ENCODE measurements around the gene PRAME. TPM values are rescaled to one million over a fixed set of nuclear protein-coding genes. Genes with fewer than 3 reads are reported as not detected.
"Not testable (repeated sequence)": the region's sequence is repeated elsewhere in the genome, so short reads cannot be mapped to it uniquely, and the experiment has no call there.

Gene PRAME
- total RNA-seq, 1 donor from 2014 or later, result not detected

DNA sequence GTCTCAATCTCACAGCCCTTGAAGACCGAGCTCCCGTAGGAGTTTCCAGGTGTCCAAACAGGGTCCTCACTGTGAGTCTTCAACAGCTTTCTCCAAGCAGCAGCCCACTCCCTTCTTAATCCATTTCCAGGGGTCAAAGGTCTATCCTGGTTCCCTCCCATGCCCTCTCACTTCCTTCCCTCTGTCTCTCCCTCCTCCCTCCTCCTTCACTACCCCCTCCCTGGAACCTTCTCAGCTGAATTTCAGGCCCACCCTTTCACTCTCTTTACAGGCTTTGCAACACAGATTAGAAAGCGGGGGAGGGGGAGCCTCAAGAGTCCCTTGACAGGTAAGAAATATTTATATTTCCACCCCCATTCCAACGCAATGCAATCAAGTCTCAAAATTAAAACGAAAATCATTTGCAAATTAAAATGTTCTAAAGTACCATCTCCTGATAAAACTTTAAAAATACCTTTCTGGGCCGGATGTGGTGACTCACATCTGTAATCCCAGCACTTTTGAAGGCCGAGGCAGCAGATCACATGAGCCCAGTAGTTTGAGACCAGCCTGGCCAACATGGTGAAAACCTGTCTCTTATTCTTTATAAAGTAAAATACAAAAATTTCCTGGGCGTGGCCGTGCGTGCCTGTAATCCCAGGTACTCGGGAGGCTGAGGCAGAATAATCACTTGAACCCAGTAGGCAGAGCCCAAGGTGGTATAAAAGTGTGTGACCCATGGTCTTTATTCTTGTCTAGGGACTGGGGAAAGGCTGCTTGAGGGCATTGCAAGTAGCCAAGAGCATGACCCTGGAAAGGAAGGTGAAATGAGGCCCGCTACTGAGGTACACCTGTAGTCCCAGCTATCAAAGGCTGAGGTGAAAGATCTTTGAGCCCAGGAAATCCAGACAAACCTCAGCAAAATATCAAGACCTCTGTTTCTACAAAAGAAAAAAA lies 38.1 kb downstream of the PRAME start:
- DNase-seq, result no peak

DNA sequence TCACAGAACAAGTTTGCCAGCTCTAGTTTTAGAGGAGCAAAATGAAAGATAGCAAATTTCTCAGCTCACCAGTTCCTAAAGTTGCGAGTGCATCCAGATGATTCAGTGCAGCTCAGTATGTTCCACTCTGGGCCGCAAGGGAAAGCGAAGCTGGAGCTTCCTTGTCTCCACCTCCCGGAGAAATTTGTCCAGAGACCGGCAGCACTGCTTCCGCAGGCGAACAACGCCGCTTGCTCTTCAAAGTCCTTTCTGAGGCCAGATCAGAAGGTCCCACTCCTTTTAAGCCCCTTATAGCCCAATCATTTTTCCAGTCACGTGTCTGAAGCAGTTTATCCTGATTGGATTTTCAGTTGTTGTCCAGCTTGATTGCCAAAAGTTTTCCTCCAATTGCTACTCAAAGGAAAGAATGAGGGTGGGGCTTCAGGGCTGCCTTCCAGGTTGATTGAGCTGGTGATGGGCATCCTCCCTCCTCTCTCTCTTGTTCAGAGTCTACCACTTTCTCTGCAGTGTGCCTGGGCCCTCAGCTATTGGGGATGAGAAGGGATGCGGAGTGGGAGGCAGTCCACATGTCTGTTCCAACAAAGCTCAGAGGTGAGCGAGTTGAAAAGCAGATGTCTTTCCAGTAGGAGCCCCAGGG lies 38.9 kb downstream of the PRAME start, which contains the start of gene ZNF280A:
TSS of gene ZNF280A (minus strand) at position 251 of the 637 bp plus-strand sequence. CDS start 4,640 bp downstream, outside the sequence.
- DNase-seq, result no peak

DNA sequence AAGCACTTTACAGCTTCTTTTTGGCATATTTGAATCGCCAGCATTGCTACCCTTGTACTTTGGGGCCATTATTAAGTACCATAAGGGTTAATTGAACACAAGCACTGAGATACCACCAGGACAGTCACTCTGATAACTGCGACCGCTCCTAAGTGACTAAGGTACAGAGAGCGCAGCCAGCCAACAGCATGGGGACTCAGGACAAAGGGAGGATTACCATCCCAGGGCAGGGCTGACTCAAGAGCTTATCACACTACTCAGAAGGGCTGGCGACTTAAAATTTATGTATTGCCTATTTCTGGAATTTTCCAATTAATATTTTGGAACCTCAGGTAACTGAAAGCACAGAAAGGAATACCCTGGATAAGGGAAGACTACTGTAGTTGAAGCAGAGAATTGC lies 39.5 kb downstream of the PRAME start:
- no peak for DNase-seq

- DNase-seq, result no peak
Measured at GRCh38 chr22:22516992-22517391, 42.1 kb downstream of the PRAME start.

GRCh38 chr22:22515890-22516289 lies 43.2 kb downstream of the PRAME start:
- no peak for DNase-seq

DNA sequence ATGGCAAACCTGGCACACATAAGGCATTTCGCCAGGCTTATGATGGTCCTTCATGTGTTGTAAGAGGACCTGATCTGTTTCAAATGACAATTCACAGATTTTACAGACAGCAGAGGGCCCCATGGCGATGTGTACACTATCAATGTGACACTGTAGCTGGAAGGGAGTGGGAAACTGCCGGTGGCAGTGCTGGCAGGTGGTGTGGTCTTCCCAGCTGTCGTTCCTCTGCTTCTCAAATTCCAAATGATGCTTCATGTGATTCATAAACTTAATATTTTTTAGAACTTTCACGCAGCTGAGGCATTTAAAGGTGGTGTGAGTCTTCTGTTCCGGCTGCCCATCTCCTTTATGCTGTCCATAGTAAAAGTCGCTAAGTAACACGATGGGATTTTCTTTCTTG lies 44.6 kb downstream of the PRAME start:
- peak; percentile 55 for DNase-seq

GRCh38 chr22:22513619-22514018 lies 45.4 kb downstream of the PRAME start:
- DNase-seq, result no peak

GRCh38 chr22:22512951-22513350 lies 46.1 kb downstream of the PRAME start:
- DNase-seq, result no peak

- DNase-seq, result not testable (repeated sequence)
Measured at GRCh38 chr22:22510833-22511232, 48.2 kb downstream of the PRAME start.

DNA sequence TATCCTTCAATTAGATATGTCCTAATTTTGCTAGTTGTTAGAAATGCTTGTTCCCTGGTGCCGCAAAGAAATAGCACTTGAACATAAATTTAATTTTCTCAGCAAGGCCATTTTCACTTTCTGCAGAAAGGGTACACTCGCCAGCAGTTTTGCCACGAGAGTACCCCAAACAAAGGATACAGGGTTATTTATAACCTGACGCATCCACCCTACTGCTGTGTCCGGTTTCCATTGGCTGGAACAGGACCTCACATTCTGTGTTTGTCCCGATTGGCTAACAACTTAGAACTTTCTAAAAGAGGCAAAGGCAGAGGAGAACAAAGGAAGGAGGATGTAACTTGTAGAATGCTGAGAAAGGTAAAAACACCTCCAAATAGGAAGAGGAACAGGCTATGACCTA lies 49.2 kb downstream of the PRAME start:
- not testable (repeated sequence) for DNase-seq

GRCh38 chr22:22508274-22509176 lies 50.5 kb downstream of the PRAME start, which contains the start of gene ZNF280B:
Gene ZNF280B, minus strand, starts transcription at chr22:22508742. Its CDS starts 19,344 bp downstream, at chr22:22489398.
- DNase-seq, result peak; percentile 89

DNA sequence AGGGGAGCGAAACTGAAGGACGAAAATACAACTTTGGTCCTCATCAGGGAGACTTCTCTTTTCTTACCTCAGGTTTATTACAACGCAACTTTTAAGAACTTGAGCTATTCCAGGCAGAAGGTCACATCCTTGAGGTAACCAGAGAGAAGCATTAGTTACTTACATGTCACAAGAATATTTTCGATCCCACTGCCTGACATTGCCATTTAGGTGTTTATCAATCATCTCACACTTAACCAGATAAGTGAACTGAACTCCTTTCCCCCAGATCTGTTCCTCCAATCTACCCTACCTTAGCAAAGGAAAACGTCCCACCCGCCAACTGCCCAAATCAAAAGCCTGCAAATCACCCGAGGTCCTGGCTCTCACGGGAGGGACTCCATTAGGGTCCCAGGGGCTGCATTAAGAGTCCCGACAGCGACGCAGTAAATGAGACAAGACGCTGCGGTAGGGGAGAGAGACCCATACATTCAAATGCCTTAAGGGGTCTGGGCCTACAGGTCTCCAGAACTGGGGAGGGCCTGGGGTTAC lies 51.3 kb downstream of the PRAME start:
- no peak for DNase-seq

GRCh38 chr22:22506736-22507135 lies 52.3 kb downstream of the PRAME start:
- DNase-seq, result no peak

DNA sequence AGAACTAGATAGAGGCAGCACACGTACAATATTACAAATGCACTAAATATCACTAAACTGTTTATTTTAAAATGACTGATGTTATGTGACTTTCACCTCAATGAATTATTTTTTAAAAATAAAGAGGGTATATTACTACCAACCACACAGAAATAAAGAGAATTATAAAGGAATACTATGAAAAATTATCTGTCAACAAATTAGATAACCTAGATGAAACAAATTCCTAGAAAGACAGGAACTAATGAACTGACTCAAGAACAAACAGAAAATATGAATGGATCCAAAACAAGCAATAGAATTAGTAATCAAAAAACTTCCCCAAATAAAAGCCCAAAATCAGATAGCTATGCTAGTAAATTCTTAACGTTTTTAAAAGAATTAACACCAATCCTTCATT lies 60.8 kb downstream of the PRAME start:
- DNase-seq, result no peak

Small RNA genes within 50 kb of the gene (small RNA-seq; reads per million reads assigned to genes)
- gene IGLV2-34 (ENCODE audit: low replicate concordance), result not detected

Other genes with a start within 250 kb of the PRAME start
- 1.0 TPM for gene ZNF280B, start 50.5 kb downstream of the PRAME start, total RNA-seq
- not detected for gene ZNF280A, start 39.0 kb downstream of the PRAME start, total RNA-seq
- gene GGTLC2, start 85.3 kb upstream of the PRAME start, total RNA-seq, result not detected

Measured in tongue (tissue), 3 donors.